ENCODE measurements around the gene AATK. TPM values are rescaled to one million over a fixed set of nuclear protein-coding genes. Genes with fewer than 3 reads are reported as not detected.

Gene AATK
- total and polyA plus RNA-seq, 9 of the 15 experiments (the other 6 are each of a cell fraction or from before 2014, with no cell fraction given), result 0.11 to 0.55 (median 0.38) TPM; not detected in 5

DNA sequence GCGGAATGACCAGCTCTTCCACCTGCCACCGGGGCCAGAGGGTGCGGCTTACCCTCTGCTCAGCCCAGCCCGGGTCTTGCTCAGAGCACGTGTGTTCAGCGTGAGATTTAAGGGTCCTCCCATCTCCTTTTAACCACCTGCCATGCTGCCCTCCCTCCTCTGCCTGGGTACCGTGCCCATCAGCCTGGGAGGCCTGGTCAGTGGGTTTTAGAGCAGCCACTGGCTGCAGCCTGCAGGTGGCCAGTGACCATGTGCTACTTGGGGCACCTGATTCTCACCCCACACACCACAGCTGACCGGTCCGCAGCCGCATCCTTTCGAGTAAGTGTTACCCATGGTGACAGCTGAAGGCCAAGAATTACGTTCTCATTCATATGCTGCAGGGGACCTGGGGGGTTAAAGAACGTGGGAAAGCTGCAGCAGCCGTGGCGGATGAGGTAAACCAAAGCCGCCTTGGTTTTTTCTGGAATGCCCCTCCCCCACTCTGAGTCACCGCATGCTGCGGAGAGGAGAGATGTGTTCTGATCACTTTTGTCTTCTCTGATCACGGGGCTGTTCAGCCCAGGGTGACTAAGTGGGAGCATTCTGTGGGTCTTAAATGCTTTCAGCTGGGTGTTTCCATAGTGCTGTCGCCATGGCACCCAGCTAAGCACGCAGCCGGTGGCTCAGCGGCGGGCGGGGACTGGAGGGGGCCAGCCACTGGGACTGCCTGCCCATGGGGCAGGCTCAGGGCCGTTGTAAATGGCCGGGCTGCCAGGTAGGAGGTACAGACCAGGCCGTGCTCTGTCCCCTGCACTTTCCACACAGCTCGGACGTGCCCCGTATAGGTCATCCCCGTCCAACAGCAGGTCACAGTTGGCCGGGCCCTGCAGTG, 71.3 kb downstream of the AATK start (continued):
- TF ChIP-seq, protein P1, sequence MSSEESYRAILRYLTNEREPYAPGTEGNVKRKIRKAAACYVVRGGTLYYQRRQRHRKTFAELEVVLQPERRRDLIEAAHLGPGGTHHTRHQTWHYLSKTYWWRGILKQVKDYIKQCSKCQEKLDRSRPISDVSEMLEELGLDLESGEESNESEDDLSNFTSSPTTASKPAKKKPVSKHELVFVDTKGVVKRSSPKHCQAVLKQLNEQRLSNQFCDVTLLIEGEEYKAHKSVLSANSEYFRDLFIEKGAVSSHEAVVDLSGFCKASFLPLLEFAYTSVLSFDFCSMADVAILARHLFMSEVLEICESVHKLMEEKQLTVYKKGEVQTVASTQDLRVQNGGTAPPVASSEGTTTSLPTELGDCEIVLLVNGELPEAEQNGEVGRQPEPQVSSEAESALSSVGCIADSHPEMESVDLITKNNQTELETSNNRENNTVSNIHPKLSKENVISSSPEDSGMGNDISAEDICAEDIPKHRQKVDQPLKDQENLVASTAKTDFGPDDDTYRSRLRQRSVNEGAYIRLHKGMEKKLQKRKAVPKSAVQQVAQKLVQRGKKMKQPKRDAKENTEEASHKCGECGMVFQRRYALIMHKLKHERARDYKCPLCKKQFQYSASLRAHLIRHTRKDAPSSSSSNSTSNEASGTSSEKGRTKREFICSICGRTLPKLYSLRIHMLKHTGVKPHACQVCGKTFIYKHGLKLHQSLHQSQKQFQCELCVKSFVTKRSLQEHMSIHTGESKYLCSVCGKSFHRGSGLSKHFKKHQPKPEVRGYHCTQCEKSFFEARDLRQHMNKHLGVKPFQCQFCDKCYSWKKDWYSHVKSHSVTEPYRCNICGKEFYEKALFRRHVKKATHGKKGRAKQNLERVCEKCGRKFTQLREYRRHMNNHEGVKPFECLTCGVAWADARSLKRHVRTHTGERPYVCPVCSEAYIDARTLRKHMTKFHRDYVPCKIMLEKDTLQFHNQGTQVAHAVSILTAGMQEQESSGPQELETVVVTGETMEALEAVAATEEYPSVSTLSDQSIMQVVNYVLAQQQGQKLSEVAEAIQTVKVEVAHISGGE (CRISPR knock-in tag; IDR thresholded peaks at IDR 0.05), result peak in 1 of 3 experiments; percentile 25; a peak in 1 of 6 replicates
- TF ChIP-seq, protein P2, sequence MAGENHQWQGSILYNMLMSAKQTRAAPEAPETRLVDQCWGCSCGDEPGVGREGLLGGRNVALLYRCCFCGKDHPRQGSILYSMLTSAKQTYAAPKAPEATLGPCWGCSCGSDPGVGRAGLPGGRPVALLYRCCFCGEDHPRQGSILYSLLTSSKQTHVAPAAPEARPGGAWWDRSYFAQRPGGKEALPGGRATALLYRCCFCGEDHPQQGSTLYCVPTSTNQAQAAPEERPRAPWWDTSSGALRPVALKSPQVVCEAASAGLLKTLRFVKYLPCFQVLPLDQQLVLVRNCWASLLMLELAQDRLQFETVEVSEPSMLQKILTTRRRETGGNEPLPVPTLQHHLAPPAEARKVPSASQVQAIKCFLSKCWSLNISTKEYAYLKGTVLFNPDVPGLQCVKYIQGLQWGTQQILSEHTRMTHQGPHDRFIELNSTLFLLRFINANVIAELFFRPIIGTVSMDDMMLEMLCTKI (IDR thresholded peaks at IDR 0.05; ENCODE audit: partially characterized antibody), result no peak
- TF ChIP-seq SUPT5H (IDR thresholded peaks at IDR 0.05) (no peak), TAL1 (IDR thresholded peaks at IDR 0.05) (no peak), FOS (IDR thresholded peaks at IDR 0.05; ENCODE audit: extremely low read depth, insufficient read length) (peak; percentile 70), HMGN3 (IDR thresholded peaks at IDR 0.05; ENCODE audit: borderline replicate concordance, extremely low read depth, insufficient read length, low read depth, low read length) (peak; percentile 57), MYNN (IDR thresholded peaks at IDR 0.05) (peak; percentile 100), MYNN (CRISPR knock-in tag; IDR thresholded peaks at IDR 0.05) (peak; percentile 94), PHF8 (IDR thresholded peaks at IDR 0.05; ENCODE audit: borderline replicate concordance, low read length) (peak; percentile 8; the same call in 1 of the 2 replicates), ZNF561 (CRISPR knock-in tag; conservative IDR thresholded peaks at IDR 0.05) (no peak), U2AF2 (optimal IDR thresholded peaks at IDR 0.05; ENCODE audit: low read depth, low read length) (no peak), NELFE (IDR thresholded peaks at IDR 0.05; ENCODE audit: insufficient read depth, insufficient read length) (no peak), NR2C2 (CRISPR knock-in tag; IDR thresholded peaks at IDR 0.05) (0 out of 2 replicates have a peak, but pooled peaks have one; percentile 37), NR2C2 (tag; IDR thresholded peaks at IDR 0.05) (peak; percentile 75; the same call in 1 of the 2 replicates), BRF1 (IDR thresholded peaks at IDR 0.05; ENCODE audit: borderline replicate concordance, extremely low read depth, insufficient read length) (no peak), TOE1 (IDR thresholded peaks at IDR 0.05; ENCODE audit: borderline replicate concordance) (peak; percentile 82; the same call in 1 of the 2 replicates), TOE1 (CRISPR knock-in tag; IDR thresholded peaks at IDR 0.05; ENCODE audit: borderline replicate concordance, low read depth) (no peak), ATF7 (IDR thresholded peaks at IDR 0.05) (peak; percentile 93)
- TF ChIP-seq, protein P3, sequence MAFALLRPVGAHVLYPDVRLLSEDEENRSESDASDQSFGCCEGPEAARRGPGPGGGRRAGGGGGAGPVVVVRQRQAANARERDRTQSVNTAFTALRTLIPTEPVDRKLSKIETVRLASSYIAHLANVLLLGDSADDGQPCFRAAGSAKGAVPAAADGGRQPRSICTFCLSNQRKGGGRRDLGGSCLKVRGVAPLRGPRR (CRISPR knock-in tag; IDR thresholded peaks at IDR 0.05), result 0 out of 2 replicates have a peak, but pooled peaks have one; percentile 28
- TF ChIP-seq, protein P4, sequence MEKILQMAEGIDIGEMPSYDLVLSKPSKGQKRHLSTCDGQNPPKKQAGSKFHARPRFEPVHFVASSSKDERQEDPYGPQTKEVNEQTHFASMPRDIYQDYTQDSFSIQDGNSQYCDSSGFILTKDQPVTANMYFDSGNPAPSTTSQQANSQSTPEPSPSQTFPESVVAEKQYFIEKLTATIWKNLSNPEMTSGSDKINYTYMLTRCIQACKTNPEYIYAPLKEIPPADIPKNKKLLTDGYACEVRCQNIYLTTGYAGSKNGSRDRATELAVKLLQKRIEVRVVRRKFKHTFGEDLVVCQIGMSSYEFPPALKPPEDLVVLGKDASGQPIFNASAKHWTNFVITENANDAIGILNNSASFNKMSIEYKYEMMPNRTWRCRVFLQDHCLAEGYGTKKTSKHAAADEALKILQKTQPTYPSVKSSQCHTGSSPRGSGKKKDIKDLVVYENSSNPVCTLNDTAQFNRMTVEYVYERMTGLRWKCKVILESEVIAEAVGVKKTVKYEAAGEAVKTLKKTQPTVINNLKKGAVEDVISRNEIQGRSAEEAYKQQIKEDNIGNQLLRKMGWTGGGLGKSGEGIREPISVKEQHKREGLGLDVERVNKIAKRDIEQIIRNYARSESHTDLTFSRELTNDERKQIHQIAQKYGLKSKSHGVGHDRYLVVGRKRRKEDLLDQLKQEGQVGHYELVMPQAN (IDR thresholded peaks at IDR 0.05; ENCODE audit: borderline replicate concordance), result peak; percentile 35; the same call in 1 of the 2 replicates
